ENCODE data around the gene TWIST1.
A peak's percentile ranks its signal among the peaks of the same experiment; 100 is the strongest.

DNA sequence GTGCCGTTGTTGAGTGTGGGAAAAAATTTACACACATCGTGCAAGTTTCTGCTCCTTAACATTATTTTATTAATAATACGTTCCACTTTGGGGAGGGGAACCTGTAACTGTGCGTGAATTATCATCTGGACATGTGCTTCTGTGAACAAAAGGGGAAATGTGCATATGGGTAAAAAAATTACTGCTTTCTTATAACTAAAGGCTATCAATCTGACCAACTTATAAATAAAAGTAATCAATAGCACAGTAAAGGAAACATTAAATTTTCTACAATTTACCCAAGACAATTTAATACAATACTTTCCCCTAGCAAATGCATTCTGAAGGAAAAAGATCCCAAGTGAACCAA lies 4.5 kb downstream of the TWIST1 start:
- no peak for TF ChIP-seq CTCF (conservative IDR thresholded peaks at IDR 0.05; ENCODE audit: low read depth in 2 of 2)
- TF ChIP-seq EZH2phosphoT487 (IDR thresholded peaks at IDR 0.05; ENCODE audit: unreplicated experiment): no peak
- peak; percentile 1 for TF ChIP-seq EZH2 (IDR thresholded peaks at IDR 0.05; ENCODE audit: low read depth, unreplicated experiment)
- TF ChIP-seq JUNB (IDR thresholded peaks at IDR 0.05; ENCODE audit: unreplicated experiment): no peak
- TF ChIP-seq CREB1 (CRISPR knock-in tag; IDR thresholded peaks at IDR 0.05; ENCODE audit: low read depth): no peak
- TF ChIP-seq ETS1 (IDR thresholded peaks at IDR 0.05): no peak
- no peak for TF ChIP-seq REST (IDR thresholded peaks at IDR 0.05; ENCODE audit: unreplicated experiment)
- no peak for TF ChIP-seq POLR2AphosphoS5 (IDR thresholded peaks at IDR 0.05; ENCODE audit: low read depth)

Measured in GM23338 (cell line).